H1 (cell line): ENCODE measurements around the gene GPSM1. TPM values are rescaled to one million over a fixed set of nuclear protein-coding genes. Genes with fewer than 3 reads are reported as not detected.
A peak's percentile ranks its signal among the peaks of the same experiment; 100 is the strongest.

ENCODE experiments used
- CTCF ChIA-PET: fragments of 300-600 bp; sonication (Branson Sonifier 250); formaldehyde crosslinking; loops from one replicate; lab custom pipeline; 2021; ENCODE audit not compliant: partially characterized antibody; lab: Charles Lee
- POLR2A ChIA-PET: fragments of 300-600 bp; sonication (Branson Sonifier 250); formaldehyde crosslinking; loops from one replicate; lab custom pipeline; 2021; ENCODE audit warnings: inconsistent platforms; ENCODE audit not compliant: partially characterized antibody; lab: Charles Lee
- DNase-seq, 2 experiments: peaks; one replicate each; pipeline versions ENCODE4 v3.0.0 to v3.0.0-alpha.2; 2010 to 2022; ENCODE audit warnings: low spot score in 2 of 2, low read depth in 1 of 2, mixed read lengths in 1 of 2
- FAIRE-seq: peaks from 2 replicates; lab custom pipeline; 2011; peaks lifted over from hg19 to GRCh38; lab: Jason Lieb, UNC
- H2AFZ ChIP-seq: 2 replicates; pipeline ENCODE4 v1.8.1; 2012; ENCODE audit warnings: low read length, inconsistent platforms
- H2AK5ac ChIP-seq: 2 replicates; pipeline ENCODE4 v1.6.1; 2013; ENCODE audit warnings: low read depth, low read length
- H2BK120ac ChIP-seq: replicated peaks from 2 replicates; pipeline ENCODE3; 2013; ENCODE audit warnings: low read depth, low read length, inconsistent platforms
- H2BK12ac ChIP-seq: 2 replicates; pipeline ENCODE4 v1.6.1; 2013; ENCODE audit warnings: low read depth, low read length
- H2BK15ac ChIP-seq: 2 replicates; pipeline ENCODE4 v1.6.1; 2013; ENCODE audit warnings: low read length
- H2BK20ac ChIP-seq: 2 replicates; pipeline ENCODE4 v1.6.1; 2013; ENCODE audit warnings: low read length
- H2BK5ac ChIP-seq: 2 replicates; pipeline ENCODE4 v1.6.1; 2013; ENCODE audit warnings: low read depth, low read length
- H3K14ac ChIP-seq: 2 replicates; pipeline ENCODE4 v1.6.1; 2013; ENCODE audit warnings: inconsistent platforms; ENCODE audit not compliant: insufficient read length
- H3K18ac ChIP-seq: 2 replicates; pipeline ENCODE4 v1.6.1; 2013; ENCODE audit warnings: low read length; ENCODE audit errors: extremely low read depth
- H3K23ac ChIP-seq: 2 replicates; pipeline ENCODE4 v1.6.1; 2013; ENCODE audit warnings: inconsistent platforms; ENCODE audit not compliant: insufficient read length
- H3K23me2 ChIP-seq: 2 replicates; pipeline ENCODE4 v1.6.1; 2013; ENCODE audit warnings: low read depth, low read length
- H3K27ac ChIP-seq: 2 replicates; pipeline ENCODE4 v1.6.1; 2011; ENCODE audit warnings: low read depth, low read length, inconsistent platforms
- H3K27me3 ChIP-seq, 4 experiments: replicated peaks in 1 of 4; 1 replicate in 1 of 4; 2 replicates in 3 of 4; pipeline versions ENCODE4 v1.6.1 to v1.8.1; 2011 to 2013; ENCODE audit warnings: low read length in 3 of 4, mild to moderate bottlenecking in 3 of 4, inconsistent platforms in 2 of 4, mixed read lengths in 2 of 4, moderate library complexity in 1 of 4; ENCODE audit not compliant: control insufficient read depth in 3 of 4, insufficient read depth in 3 of 4; ENCODE audit errors: extremely low read depth in 1 of 4
- H3K36me3 ChIP-seq, 4 experiments: 2 replicates each; pipeline versions ENCODE4 v1.6.1 to v1.8.1; 2011 to 2013; ENCODE audit warnings: mild to moderate bottlenecking in 4 of 4, low read length in 3 of 4, moderate library complexity in 2 of 4, control low read depth in 1 of 4, inconsistent platforms in 1 of 4; ENCODE audit not compliant: insufficient read depth in 4 of 4, control insufficient read depth in 2 of 4
- H3K4ac ChIP-seq: replicated peaks from 2 replicates; pipeline ENCODE3; 2013; ENCODE audit warnings: low read length, low read depth, mixed read lengths, inconsistent platforms; ENCODE audit not compliant: insufficient read length
- H3K4me1 ChIP-seq, 4 experiments: replicated peaks in 1 of 4; 1 replicate in 1 of 4; 2 replicates in 3 of 4; pipeline versions ENCODE4 v1.6.1 to v1.8.1; 2011 to 2013; ENCODE audit warnings: low read length in 3 of 4, inconsistent platforms in 2 of 4, mixed read lengths in 1 of 4; ENCODE audit not compliant: insufficient read depth in 4 of 4, control insufficient read depth in 3 of 4
- H3K4me2 ChIP-seq, 2 experiments: 2 replicates each; pipeline versions ENCODE4 v1.6.1 to v1.8.1; 2011 to 2013; ENCODE audit warnings: low read depth in 2 of 2, low read length in 2 of 2, control low read depth in 1 of 2, inconsistent platforms in 1 of 2, mild to moderate bottlenecking in 1 of 2; ENCODE audit not compliant: insufficient read depth in 1 of 2
- H3K4me3 ChIP-seq, 4 experiments: fragments of 200-600, 300-600 bp in 1 of 4; sonication (generic), shearing (Covaris generic), sonication (Bioruptor Twin) in 1 of 4; 2 replicates each; pipeline versions ENCODE4 v1.5.1 to v1.8.1; 2011 to 2016; ENCODE audit warnings: low read length in 4 of 4, low read depth in 3 of 4, control low read depth in 2 of 4, inconsistent platforms in 2 of 4, mild to moderate bottlenecking in 2 of 4, mixed read lengths in 1 of 4, moderate library complexity in 1 of 4; ENCODE audit not compliant: insufficient read depth in 2 of 4; ENCODE audit errors: extremely low read depth in 1 of 4
- H3K56ac ChIP-seq: replicated peaks from 2 replicates; pipeline ENCODE3; 2013; ENCODE audit warnings: low read depth, mild to moderate bottlenecking, mixed read lengths, low read length, inconsistent platforms; ENCODE audit not compliant: insufficient read length
- H3K79me1 ChIP-seq: 2 replicates; pipeline ENCODE4 v1.6.1; 2013; ENCODE audit warnings: low read depth, low read length, control low read depth
- H3K79me2 ChIP-seq, 2 experiments: 2 replicates each; pipeline versions ENCODE4 v1.6.1 to v1.8.1; 2012 to 2013; ENCODE audit warnings: low read length in 2 of 2, mild to moderate bottlenecking in 2 of 2, inconsistent platforms in 1 of 2; ENCODE audit not compliant: insufficient read depth in 2 of 2, control insufficient read depth in 1 of 2
- H3K9ac ChIP-seq, 4 experiments: replicated peaks in 1 of 4; 1 replicate in 1 of 4; 2 replicates in 3 of 4; pipeline versions ENCODE4 v1.6.1 to v1.8.1; 2011 to 2013; ENCODE audit warnings: low read depth in 3 of 4, low read length in 3 of 4, control low read depth in 2 of 4, mild to moderate bottlenecking in 2 of 4, moderate library complexity in 2 of 4, inconsistent platforms in 1 of 4; ENCODE audit errors: extremely low read depth in 1 of 4
- H3K9me3 ChIP-seq, 2 experiments: 2 replicates each; pipeline versions ENCODE4 v1.6.1 to v1.8.1; 2012 to 2013; ENCODE audit warnings: mild to moderate bottlenecking in 2 of 2, moderate library complexity in 2 of 2, control low read depth in 1 of 2, inconsistent platforms in 1 of 2, low read depth in 1 of 2, low read length in 1 of 2, mixed read lengths in 1 of 2; ENCODE audit not compliant: insufficient read depth in 2 of 2
- H4K20me1 ChIP-seq, 2 experiments: replicated peaks in 1 of 2; 2 replicates each; pipeline versions ENCODE3 to v1.8.1; 2011 to 2013; ENCODE audit warnings: inconsistent platforms in 2 of 2, low read length in 2 of 2, mild to moderate bottlenecking in 1 of 2; ENCODE audit not compliant: insufficient read depth in 2 of 2, control insufficient read depth in 1 of 2
- H4K5ac ChIP-seq: 2 replicates; pipeline ENCODE4 v1.6.1; 2013; ENCODE audit warnings: low read length, low read depth, mixed read lengths, inconsistent platforms; ENCODE audit not compliant: insufficient read length
- H4K8ac ChIP-seq: 2 replicates; pipeline ENCODE4 v1.8.0; 2013; ENCODE audit warnings: mild to moderate bottlenecking, moderate library complexity, low read length, inconsistent platforms; ENCODE audit not compliant: insufficient read depth; ENCODE audit errors: extremely low read depth
- H4K91ac ChIP-seq: replicated peaks from 2 replicates; pipeline ENCODE3; 2013; ENCODE audit warnings: low read length, mixed read lengths, inconsistent platforms; ENCODE audit not compliant: insufficient read length
- FOSL1 ChIP-seq: IDR thresholded peaks from 2 replicates; pipeline ENCODE4 v1.6.1; 2011; ENCODE audit warnings: mild to moderate bottlenecking, low read depth, low read length, moderate library complexity; ENCODE audit not compliant: insufficient read depth
- JUND ChIP-seq: IDR thresholded peaks from 2 replicates; pipeline ENCODE4 v1.6.1; 2011; ENCODE audit warnings: mild to moderate bottlenecking, improper control_type of control experiment, low read length
- MAFK ChIP-seq: IDR thresholded peaks from 2 replicates; pipeline ENCODE4 v1.6.1; 2012; ENCODE audit warnings: low read depth, mild to moderate bottlenecking, improper control_type of control experiment, low read length
- NRF1 ChIP-seq: IDR thresholded peaks from 2 replicates; pipeline ENCODE4 v1.6.1; 2011; ENCODE audit warnings: mild to moderate bottlenecking, low read depth, low read length, improper control_type of control experiment
- RAD21 ChIP-seq, 2 experiments: IDR thresholded peaks in 1 of 2; conservative IDR thresholded peaks in 1 of 2; 2 replicates each; pipeline ENCODE4 v1.6.1; 2011; ENCODE audit warnings: low read depth in 2 of 2, low read length in 2 of 2, improper control_type of control experiment in 1 of 2, inconsistent platforms in 1 of 2, mild to moderate bottlenecking in 1 of 2, moderate library complexity in 1 of 2
- WGBS, 2 experiments: shearing (Covaris generic) in 1 of 2; methylation state at CpG; one replicate each; pipeline versions ENCODE4 v1.1.6 to v1.1.7; 2013 to 2015; ENCODE audit warnings: low lambda C conversion rate in 2 of 2, mixed read lengths in 2 of 2, inconsistent platforms in 1 of 2, low coverage in 1 of 2, missing lambda C conversion rate in 1 of 2; ENCODE audit not compliant: insufficient replicate concordance in 2 of 2, insufficient coverage in 1 of 2, insufficient read length in 1 of 2; ENCODE audit errors: extremely low coverage in 1 of 2, missing lambda C conversion rate in 1 of 2; 5-methylcytosine and 5-hydroxymethylcytosine counted together
- polyA plus RNA-seq, 7 experiments: library from polyadenylated mRNA; depleted of rRNA in 3 of 7; stranded (reverse) in 5 of 7; unstranded in 2 of 7; fragments of >200 nt in 5 of 7; fragments of 200-250 nt in 2 of 7; gene quantifications; 1 replicate in 5 of 7; 2 replicates in 1 of 7; 4 replicates in 1 of 7; pipeline versions ENCODE4 v1.2.1 to v1.2.3, GENCODE V29; 2011 to 2013; ENCODE audit warnings: missing spikeins in 2 of 7, mixed read lengths in 2 of 7
- total RNA-seq: library from RNA; stranded (reverse); fragmentation: NEBNext Ultra II Directional; extraction: Animal tissue kit (Norgen Biotek cat#: 25700); gene quantifications from 2 replicates; pipeline ENCODE4 v1.2.1, GENCODE V29; 2021

Gene GPSM1
- total and polyA plus RNA-seq, 2 of the 8 experiments (the other 6 are each of a cell fraction or from before 2014, with no cell fraction given): 12.8 to 18.0 TPM

DNA sequence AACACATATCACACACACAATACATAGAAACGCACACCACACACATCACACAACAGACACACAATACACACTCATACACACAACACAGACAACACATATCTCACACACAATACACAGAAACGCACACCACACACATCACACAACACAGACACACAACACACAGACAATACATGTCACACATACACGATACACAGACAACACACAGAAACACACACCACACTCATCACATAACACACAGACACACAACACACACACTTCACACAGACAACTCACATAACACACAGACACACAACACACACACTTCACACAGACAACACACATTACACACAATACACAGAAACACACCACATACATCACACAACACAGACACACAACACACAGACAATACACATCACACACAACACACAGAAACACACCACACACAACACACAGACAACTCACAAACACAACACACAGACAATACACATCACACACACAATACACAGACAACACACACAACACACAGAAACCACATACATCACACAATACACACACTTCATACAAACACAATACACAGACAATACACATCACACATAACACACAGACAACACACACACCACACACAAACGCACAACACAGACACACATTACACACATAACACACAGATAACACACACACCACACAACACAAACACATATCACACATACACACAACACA, 19.2 kb upstream of the GPSM1 start:
- H3K4ac ChIP-seq: peak overlapping the region; percentile 36
- H3K18ac ChIP-seq: no peak overlapping the region
- H3K36me3 ChIP-seq: no peaks in the 10 kb centered on the region; a peak in 1 of 8 replicates
- no peak overlapping the region for H4K8ac ChIP-seq
- peak overlapping the region; percentile 21; the same call in 1 of the 2 replicates for H2BK15ac ChIP-seq
- WGBS, 2 experiments: 89% methylated on average over 4 of the region's 4 CpGs; no CpG with 5 or more reads in 1 of the 2 experiments
- H3K4me2 ChIP-seq: no peak overlapping the region
- H3K79me2 ChIP-seq: no peaks in the 10 kb centered on the region
- H3K9me3 ChIP-seq: no peaks in the 10 kb centered on the region
- CTCF ChIA-PET: no interaction called here
- no peak overlapping the region for H2BK5ac ChIP-seq
- H2AFZ ChIP-seq: no peak overlapping the region
- no peak overlapping the region for H3K4me3 ChIP-seq
- peak overlapping the region; percentile 75 for H2BK120ac ChIP-seq
- H4K5ac ChIP-seq: no peak overlapping the region
- FAIRE-seq: no peak
- peaks cover 0 to 2% (median 0%) of the 10 kb centered on the region in 4 experiments; a peak in 1 of 7 replicates for H3K4me1 ChIP-seq
- DNase-seq: no peak
- peak overlapping the region; percentile 96 for H2AK5ac ChIP-seq
- no peak overlapping the region for H4K91ac ChIP-seq
- peak overlapping the region; percentile 88; the same call in 1 of the 2 replicates for H2BK12ac ChIP-seq
- H3K9ac ChIP-seq: peak overlapping the region in 1 of 4 experiments; percentile 46; a peak in 2 of 7 replicates
- H3K79me1 ChIP-seq: no peaks in the 10 kb centered on the region; the same call in 1 of the 2 replicates
- H3K23ac ChIP-seq: no peak overlapping the region
- POLR2A ChIA-PET: no interaction called here
- H3K23me2 ChIP-seq: peaks cover 25% of the 10 kb centered on the region
- peaks cover 0 to 20% of the 10 kb centered on the region in 2 experiments for H4K20me1 ChIP-seq
- H2BK20ac ChIP-seq: no peak overlapping the region; the same call in 1 of the 2 replicates
- TF ChIP-seq FOSL1: no peak
- TF ChIP-seq MAFK: no peak
- TF ChIP-seq NRF1: no peak
- TF ChIP-seq JUND: no peak
- TF ChIP-seq RAD21 (IDR thresholded peaks at IDR 0.05 in 1 of 2, conservative IDR thresholded peaks at IDR 0.05 in 1 of 2; ENCODE audit: low read depth in 2 of 2, low read length in 2 of 2): no peak
- TF ChIP-seq, all 59 proteins: peak for 0
- peak overlapping the region; percentile 91 for H3K56ac ChIP-seq
- no peak overlapping the region for H3K27ac ChIP-seq
- no peak overlapping the region for H3K14ac ChIP-seq
- H3K27me3 ChIP-seq: no peaks in the 10 kb centered on the region; a peak in 1 of 7 replicates
